Breast epithelium (tissue), 3 donors: ENCODE measurements around the gene ASCC1.

ENCODE experiments used
- CTCF ChIP-seq, 3 donors: fragments of 450-650 bp; IDR thresholded peaks; one replicate each; pipeline ENCODE4 v1.5.1; 2016 to 2017; ENCODE audit warnings: antibody characterized with exemption in 3 of 3, mild to moderate bottlenecking in 3 of 3, moderate library complexity in 3 of 3
- POLR2A ChIP-seq: fragments of 450-650 bp; IDR thresholded peaks from one replicate; pipeline ENCODE4 v1.6.1; 2016; ENCODE audit warnings: antibody characterized with exemption, mild to moderate bottlenecking, moderate library complexity
- POLR2AphosphoS5 ChIP-seq, 3 donors: sonication (generic); formaldehyde crosslinking; IDR thresholded peaks; one replicate each; pipeline ENCODE4 v1.6.1; 2017; ENCODE audit warnings: antibody characterized with exemption in 3 of 3

GRCh38 chr10:72244573-72245038 is 28.5 kb upstream of the ASCC1 start:
- TF ChIP-seq CTCF (IDR thresholded peaks at IDR 0.05) (no peak), POLR2A (no peak), POLR2AphosphoS5 (IDR thresholded peaks at IDR 0.05) (no peak)
